HL-60/S4 treated with phorbol 12-myristate 13-acetate at 8.2 ng/mL for 4 days and 3 days (cell line): Measurements from ENCODE around the gene A1BG.
"Not testable (repeated sequence)": the region's sequence is repeated elsewhere in the genome, so short reads cannot be mapped to it uniquely, and the experiment has no call there.

ENCODE experiments used
- in situ Hi-C: fragments of 300-500 bp; cut with MboI; formaldehyde crosslinking; loops from 2 replicates; pipeline ENCODE4 v1.15.0; 2022; ENCODE audit warnings: low sequenced_read_pairs

A1BG gene

DNA sequence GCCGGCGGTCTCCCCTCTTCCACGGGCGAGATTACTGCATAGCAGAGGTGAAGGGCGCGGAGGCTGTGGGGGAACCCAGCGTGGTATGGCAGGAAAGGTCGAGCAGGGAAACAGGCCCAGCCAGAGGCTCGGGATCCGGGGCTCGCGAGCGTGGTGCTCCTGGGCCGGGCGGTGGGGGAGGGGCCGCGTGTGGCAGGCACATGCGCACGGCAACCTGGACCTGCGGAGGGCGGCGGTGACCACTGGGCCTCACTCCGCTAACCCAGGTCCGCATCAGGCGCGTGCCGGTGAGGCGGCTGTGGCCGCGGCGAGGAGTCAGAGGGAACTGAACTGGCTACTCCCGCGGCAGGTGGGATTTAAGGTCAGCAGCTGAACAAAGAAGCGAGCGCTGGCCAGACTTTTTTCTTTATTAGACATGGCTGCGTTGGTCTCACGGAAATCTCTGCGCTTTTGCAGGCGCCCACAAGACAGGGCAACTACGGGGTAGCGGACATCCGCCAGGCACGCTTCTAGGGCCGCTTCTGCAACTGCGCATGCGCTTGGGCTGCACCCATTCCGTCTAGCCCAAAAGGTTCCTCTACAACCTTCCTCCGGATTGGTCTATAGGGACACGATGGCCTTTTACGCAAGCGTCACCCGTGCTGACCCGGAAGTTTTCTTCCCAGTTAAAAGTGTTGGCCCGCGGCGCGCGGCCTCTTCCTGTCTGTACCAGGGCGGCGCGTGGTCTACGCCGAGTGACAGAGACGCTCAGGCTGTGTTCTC, 33.5 kb upstream of the A1BG start, which contains the start of gene RPS5:
RPS5 (plus strand) TSS at position 694 of the 762 bp plus-strand sequence. CDS start 869 bp downstream, outside the sequence.
- in situ Hi-C loops = no loop called here

DNA sequence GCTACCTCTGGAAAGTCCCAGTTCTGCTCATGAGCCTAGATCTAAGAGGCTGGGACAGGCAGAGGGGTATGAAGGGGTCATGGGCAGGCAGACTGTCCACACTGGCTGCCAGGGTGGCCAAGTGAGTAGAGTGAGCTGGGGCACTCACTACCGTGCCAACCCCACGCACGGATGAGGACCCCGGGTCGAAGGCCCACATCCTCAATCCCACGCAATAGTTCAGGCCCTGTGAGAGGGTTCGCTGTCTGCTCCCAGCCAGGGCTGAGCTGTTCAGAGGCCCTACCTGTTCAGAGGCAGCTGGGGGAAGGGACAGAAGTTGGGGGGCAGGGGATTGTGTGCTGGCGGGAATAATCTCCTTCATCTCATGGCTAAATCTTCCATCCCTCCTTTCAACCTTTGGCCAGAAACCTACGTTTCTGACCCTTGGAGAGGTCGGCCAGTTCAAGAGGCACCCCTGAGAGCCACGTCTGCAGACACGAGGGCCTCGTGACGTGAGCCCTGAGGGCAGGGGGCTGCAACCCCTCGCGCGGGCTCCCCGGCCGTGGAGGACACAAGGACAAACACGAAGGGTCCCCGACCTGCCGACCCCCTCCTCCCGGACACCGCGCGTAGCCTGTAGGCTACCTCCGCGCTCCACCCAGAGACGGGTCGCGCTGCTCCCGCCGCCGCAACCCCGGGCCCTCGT, 32.7 kb upstream of the A1BG start:
- in situ Hi-C loops = no loop called here

DNA sequence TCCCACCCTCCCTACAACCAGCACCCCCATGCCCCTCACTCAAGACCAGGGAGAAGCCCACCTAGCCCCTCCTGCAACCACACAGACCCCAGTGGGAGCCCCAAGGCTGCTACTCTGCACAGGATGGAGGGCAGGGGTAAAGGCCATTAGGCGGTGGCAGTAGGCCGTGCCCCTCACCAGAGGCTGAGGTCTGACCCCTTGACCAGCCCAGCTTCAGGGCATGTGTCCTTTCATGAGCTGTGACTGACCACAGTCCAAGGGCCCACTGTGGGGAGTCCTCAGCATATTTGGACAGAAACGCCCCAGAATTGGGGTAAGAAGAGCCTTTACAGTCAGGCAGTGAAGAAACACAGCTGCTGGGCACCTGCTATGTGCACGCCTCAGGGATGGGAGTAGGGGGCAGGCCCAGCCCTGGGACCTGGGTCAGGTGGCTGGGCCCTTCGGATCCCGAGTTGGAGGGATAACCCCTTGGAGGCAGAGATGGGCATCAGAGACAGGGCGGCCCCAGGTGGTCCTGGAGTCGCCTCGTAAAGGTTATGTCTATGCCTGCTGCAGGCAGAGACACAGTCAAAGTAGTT, 32.1 kb upstream of the A1BG start:
- in situ Hi-C loops = no loop called here

DNA sequence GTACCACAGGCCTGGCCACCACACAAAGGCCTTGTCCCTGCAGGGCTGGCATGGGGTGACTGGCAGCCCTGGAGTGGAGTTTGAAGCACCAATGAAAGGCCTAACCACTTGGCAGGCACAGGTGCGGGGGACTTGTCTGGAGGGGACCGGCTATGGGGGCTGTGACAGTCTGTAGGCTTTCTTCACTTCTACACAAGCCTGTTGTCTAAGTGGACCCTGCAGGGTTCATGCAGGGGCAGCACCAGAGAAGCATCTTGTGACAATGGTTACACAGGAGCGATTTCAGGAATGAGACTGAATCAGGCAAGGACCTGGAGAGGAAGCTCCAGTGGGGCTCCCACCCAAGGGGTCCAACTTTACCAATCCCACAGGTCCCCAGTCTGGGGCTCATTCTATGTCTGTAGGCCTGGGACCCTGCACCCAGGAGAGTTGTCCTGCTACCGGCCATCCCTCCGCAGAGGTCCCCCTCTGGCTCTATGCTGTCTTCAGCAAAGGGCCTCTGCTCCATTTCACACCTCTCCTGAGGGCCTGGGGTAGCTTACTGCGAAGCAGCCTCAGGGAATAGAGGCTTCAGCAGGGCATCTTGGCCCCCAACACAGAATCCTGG, 29.8 kb upstream of the A1BG start:
- in situ Hi-C loops = no loop called here

DNA sequence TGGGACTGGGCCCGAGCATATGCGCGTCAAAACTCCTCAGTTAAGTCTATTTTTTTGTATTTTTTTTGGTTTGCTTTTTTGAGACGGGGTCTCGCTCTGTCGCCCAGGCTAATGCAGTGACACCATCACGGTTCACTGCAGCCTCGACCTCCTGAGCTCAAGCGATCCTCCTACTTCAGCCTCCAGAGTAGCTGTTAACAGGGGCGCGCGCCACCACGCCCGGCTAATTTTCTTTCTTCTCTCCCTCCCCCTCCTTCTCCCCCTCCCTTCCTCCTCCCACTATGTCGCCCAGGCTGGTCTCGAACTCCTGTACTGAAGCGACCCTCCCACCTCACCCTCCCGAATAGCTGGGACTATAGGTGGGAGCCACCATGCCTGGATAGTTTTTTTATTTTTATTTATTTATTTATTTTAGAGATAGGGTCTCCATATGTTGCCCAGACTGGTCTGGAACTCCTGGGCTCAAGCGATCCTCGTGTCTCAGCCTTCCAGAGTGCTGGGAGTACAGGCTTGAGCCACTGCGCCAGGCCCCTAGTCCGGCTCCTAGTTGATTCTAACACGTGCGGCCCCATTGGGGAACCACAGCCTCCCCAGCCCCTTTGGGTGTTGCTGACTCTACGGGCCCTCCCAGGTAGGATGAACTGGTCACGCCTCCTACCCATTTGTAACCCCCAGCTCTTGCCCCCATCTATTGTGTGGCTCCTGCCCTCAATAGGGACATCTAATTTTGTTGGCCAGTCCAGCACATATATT, 28.3 kb upstream of the A1BG start:
- in situ Hi-C loops = no loop called here

DNA sequence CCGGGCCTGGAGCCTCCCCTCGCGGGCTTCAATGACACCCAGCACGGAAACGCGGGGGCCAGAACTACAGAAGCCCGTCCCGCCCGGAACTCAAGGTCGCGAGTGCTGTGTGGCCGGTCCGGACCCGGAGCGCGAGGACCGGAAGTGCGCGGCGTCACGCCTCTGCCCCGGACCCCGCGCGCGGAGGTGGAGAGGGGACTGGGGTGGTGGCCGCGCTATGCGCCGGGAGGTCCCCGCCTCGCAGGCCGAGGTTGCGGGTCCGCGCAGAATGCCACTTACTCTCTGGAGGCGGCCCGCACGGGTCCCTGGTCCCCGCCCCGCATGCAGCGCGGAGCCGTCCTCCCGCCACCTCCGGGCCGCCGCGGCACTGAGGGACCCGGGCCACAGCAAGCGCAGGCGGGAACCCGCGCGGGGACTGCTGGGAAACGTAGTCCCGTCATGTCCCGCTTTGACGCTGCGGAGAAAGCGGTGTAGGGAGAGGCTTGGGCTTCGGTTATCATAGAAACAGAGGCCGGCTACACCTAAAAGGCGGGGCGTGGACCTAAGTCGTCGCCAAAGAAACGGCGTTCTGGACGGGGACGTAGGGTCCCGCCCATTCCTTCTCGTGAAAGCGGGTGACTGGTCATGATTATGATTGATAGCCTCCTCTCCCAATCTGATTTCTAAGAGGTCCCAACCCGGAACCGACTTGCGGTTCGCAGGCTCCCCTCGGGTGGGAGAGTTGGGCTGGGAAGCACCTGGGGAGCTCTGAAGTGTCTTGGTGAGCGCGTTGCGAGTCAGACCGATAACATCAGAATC, 27.6 kb upstream of the A1BG start, which contains the start of gene ZNF837:
ZNF837 (minus strand) TSS at position 369 of the 798 bp plus-strand sequence. CDS start 11,698 bp downstream, outside the sequence.
- in situ Hi-C loops = no loop called here

DNA sequence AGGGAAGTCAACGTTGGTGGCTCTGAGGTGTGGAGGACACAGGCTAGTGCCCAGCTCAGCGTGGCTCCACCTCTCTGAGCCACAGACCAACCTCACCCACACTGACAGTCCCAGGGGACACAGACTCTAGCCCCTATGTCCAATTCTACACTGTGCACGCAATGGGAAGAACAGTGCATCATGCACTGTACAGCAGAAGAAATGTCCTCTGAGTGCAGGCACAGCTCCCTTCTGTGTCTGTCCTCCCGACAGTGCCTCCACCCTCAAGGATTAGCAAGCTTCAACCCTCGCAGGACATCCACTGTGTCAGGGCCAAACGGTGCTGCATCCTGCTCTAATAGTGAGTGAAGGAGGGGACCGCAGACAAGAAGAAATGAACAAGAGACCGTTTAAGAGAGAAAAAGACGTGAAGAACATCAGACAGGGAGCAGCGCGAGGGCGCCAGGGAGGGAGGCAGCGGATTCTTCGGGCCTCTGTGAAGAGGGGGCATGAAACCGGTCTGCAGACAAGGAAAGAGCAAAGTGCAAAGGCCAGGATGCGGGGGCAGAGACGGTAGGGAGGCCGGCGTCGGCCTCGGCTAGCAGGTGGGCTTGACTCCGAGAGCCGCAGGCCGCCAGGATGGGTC, 26.9 kb upstream of the A1BG start:
- in situ Hi-C loops = no loop called here

DNA sequence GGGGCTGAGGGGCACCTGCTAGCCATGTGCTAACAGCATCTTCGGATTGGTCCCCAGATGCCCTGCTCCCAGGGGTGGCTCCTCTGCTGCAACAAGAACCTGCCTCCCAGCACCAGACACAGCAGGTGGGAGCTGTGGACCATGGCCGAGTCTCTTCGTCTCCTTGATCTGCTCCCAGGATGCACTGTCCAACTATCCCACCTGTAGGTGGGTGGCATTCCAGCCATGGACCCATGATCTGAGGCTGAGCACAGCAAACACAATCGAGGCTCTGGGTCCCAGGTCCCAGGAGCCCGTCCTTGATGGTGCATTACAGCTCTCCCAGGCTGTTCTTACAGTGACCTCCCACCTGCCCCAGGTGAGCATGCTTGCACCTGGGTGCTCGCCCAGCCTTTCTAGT, 26.0 kb upstream of the A1BG start:
- in situ Hi-C loops = no loop called here

DNA sequence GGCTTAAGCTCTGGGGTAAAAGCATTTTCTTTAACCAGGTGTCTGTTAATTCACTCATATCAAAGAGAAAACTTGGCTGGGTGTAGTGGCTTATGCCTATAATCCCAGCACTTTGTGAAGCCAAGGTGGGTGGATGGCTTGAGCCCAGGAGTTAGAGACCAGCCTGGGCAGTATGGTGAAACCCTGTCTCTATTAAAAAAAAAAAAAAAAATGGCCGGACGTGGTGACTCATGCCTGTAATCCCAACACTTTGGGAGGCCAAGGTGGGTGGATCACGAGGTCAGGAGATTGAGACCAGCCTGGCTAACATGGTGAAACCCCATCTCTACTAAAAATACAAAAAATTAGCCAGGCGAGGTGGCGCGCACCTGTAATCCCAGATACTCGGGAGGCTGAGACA, 23.4 kb upstream of the A1BG start:
- in situ Hi-C loops = not testable (repeated sequence)

DNA sequence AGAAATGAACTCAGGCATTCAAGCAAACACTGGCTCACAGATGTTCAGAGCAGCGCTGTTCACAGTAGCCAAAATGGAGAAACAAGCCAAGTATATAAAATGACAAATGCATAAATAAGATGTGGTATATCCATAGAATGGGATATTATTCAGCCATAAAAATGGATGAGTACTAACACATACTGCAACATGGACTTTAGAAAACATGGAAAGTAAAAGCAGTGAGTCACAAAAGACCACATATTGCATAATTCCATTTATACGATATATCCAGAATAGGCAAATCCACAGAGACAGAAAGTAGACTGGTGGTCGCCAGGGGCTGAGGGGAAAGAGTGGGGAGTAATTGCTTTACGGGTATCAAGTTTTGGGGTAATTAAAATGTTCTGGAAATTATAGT, 20.9 kb upstream of the A1BG start:
- in situ Hi-C loops = no loop called here

DNA sequence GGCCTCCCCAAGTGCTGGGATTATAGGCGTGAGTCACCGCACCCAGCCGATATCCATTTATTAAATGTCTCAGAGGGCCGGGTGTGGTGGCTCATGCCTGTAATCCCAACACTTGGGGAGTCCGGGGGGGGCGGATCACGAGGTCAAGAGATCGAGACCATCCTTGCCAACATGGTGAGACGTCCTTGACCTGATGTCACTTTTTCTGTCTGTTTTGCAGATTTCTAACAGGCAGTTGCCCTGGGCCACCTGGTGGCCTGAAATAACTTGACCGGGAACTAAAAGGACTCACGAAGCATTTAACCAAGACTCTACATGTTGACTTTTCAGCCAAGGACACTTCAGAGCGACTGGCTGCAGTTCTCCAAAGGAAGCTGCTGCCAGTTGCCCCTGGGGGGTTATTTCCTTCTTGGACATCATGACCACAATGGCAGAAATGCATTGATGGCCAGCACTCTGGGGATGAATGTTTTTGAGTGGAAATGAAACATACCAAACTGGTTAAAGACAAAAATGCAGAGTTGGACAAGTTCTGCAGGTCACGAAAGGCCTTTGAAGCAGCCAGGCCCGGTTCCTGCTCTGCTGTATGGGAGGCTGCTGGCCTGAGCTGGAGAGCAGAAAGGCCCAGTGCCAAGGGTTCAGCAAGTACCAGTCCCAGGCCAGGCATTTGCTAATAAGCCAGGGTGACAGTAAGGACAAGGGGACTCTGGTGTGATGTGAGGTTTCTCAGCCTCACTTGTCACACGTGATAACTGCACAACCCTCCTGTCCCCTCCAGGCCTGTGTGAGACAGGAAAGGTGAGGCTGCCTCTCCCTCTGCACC, 19.2 kb upstream of the A1BG start:
- in situ Hi-C loops = no loop called here

DNA sequence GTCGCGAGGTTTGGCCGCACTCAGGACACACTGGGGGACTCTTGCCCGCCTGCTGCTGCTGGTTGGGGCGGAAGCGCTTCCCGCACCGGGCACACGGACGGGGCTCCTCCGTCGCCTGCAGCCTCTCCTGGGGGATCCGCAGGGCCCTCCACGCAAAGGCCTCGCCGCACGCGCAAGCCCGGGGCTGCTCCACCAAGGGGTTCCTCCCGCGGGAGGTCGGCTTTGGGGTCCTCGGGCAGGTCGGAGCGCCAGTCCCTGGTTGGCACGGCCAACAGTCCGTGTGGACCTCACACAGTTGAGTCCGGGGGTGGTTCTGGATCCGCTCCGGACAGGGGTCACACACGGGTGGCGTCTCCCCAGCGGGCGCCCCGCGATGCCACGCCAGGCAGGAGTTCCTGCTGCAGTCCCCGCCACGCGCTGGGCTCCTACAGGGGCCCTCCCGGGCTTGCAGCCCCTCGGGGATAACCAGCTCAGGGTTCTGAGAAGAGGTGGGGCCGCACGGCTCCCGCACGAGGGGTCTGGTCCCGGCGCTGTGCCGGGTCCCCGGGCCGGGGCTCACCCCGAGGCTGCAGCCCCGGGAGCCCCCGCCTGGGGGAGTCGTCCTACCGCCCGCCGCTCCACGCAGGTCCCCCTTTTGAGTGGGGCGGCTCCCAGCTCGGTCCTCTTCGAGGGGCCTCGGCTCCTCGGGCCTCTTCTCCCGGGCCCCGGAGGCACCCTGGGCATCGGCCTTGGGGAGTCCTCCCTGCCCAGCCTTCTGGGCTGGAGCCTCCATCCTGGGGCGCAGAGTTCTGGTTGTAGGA, 15.5 kb upstream of the A1BG start:
- in situ Hi-C loops = no loop called here

DNA sequence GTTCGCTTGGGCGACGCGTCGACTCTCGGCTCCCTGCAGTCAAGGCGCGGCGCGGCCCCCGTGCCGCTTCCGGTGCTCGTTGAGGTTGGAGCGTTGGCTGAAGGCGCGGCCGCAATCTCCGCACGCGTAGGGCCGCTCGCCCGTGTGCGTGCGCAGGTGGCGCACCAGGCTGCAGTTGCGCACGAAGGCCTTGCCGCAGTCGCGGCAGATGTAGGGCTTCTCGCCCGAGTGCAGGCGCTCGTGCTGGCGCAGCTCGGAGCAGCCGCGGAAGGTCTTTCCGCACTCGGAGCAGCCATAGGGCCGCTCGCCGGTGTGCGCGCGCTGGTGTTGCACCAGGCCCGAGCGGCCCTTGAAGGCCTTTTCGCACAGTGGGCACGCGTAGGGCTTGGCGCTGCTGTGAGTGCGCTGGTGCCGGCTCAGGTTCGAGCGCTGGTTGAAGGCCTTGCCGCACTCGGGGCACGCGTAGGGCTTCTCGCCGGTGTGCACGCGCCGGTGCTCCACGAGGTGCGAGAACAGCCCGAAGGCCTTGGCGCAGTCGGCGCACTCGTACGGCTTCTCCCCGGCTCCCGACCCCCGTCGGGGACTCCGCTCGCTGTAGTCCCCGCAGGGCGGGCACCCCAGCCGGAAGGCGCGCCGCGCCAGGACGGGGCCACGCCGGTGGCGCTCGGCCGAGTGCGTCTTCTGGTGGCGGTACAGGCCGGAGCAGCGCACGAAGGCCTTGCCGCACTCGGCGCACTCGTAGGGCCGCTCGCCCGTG, 14.6 kb upstream of the A1BG start:
- in situ Hi-C loops = no loop called here

DNA sequence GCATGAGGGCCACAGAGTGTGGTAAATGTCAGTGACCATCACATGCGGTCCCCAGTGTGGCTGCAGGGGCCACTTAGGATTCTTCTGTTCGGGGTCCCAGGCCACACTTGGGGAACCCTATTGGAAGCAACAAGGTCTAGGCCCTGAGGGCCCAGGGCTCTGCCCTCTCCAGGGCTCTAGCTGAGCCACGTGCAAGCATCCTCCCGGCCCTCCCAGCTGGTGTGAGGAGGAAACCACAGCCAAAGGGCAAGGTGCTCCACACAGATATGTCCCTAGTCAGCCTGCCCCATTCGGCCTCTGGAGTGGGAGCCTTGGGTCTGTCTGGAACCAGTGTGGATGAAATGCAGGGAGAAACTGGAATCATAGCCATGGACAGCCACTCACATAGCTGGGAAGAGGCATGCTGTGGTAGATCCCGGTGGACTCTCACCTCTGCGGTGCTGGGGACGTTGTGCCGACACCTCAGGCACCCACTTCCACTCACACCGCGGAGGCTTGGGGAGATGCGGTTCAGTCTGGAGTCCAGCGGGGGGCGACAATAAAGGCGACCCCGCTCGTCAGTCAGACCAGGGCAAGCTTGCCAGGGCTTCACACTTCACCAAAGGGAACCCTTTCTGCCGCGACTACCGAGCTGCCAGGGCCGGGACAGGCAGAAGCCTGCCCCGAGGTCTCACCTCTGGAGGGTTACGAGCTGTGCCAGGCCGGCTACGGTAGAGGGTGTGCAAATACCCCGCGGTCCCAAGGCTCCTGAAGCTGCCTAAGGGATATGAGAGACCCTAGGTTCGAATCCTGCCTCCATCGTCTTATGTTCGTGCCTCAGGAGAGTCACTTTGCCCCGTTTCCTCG, 13.5 kb upstream of the A1BG start:
- in situ Hi-C loops = no loop called here

DNA sequence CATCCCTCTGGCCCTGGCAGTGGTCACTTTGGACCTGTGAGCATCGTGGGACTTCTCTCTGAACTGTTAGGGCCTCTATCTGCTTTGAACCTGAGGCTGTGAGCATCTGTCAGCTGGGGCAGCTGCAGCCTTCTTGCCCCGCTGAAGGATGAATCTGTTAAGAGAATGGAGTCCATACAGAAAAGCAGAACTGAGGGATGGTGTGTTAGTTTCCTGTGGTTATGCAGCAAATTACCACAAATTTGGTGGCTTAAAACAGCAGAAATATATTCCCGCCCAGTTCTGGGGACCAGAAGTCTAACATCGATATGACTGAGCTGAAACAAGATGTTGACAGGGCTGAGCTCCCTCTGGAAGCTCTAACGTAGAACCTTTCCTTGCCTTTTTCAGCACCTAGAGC, 10.9 kb upstream of the A1BG start:
- in situ Hi-C loops = no loop called here

DNA sequence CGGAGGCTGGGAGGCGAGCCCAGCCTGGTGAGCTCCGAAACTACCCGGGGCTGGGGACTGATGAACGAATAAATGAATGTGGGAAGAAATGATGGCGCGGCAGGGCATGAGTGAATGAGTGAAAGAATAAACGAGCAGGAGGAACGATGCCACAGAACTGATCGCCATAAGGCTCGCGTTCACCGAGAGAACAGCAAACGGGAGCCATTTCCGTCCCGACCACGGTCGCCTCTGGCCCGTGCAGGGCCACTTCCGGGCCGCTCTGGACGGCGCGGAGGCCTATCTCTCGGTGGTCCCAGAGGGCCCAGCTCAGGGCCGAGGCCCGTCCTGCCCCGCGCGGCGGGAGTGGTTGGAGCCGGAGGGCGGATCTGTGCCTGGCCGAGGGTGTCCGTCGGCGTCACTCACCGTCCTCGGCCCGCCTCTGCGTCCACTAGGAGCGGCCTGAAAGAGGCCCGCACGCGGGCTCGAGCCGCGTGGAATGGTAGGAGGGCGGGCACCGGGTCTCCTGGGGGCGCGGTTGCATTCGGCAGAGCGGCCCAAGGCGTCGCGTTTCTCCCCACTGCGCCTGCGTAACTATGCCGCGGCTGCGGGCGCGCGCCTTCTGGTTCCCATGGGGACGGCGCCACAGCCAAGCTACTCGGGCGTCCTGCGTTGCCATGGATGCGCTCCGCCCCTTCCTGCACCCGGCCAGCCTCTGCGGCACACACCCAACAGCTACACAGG, 9.1 kb upstream of the A1BG start, which contains the start of gene ZNF497:
ZNF497 (minus strand) TSS at position 480 of the 723 bp plus-strand sequence. CDS start 5,116 bp downstream, outside the sequence.
- in situ Hi-C loops = no loop called here
